Uterus (tissue), 4 donors: ENCODE measurements around the gene BDNF. TPM values are rescaled to one million over a fixed set of nuclear protein-coding genes. Genes with fewer than 3 reads are reported as not detected.

Experiments
- DNase-seq, 2 donors: peaks; one replicate each; pipeline ENCODE4 v3.0.0-alpha.2; 2019 to 2020
- H3K27ac ChIP-seq, 2 donors: fragments of 200-600 bp; sonication (generic); 1 replicate in 1 of 2; 2 replicates in 1 of 2; pipeline ENCODE4 v1.5.1; 2016 to 2018
- H3K27me3 ChIP-seq, 2 donors: fragments of 200-600 bp; sonication (generic); one replicate each; pipeline ENCODE4 v1.5.1; 2018 to 2019; ENCODE audit warnings: control low read depth in 1 of 2
- H3K36me3 ChIP-seq, 2 donors: fragments of 200-600 bp; sonication (generic); one replicate each; pipeline ENCODE4 v1.5.1; 2019; ENCODE audit warnings: control low read depth in 1 of 2
- H3K4me1 ChIP-seq, 2 donors: fragments of 200-600 bp; sonication (generic); one replicate each; pipeline ENCODE4 v1.5.1; 2018 to 2019; ENCODE audit warnings: control low read depth in 1 of 2
- H3K4me3 ChIP-seq, 2 donors: fragments of 200-600 bp; sonication (generic); 1 replicate in 1 of 2; 2 replicates in 1 of 2; pipeline ENCODE4 v1.5.1; 2018 to 2019; ENCODE audit warnings: mild to moderate bottlenecking in 1 of 2
- H3K9me3 ChIP-seq, 2 donors: fragments of 200-600 bp; sonication (generic); one replicate each; pipeline ENCODE4 v1.5.1; 2019; ENCODE audit warnings: control low read depth in 1 of 2
- CTCF ChIP-seq, 4 experiments: fragments of 200-600 bp in 2 of 4; fragments of 450-650 bp in 2 of 4; sonication (generic) in 2 of 4; IDR thresholded peaks; one replicate each; pipeline ENCODE4 v1.5.1; 2016 to 2019; ENCODE audit warnings: antibody characterized with exemption in 4 of 4, mild to moderate bottlenecking in 2 of 4, moderate library complexity in 1 of 4
- POLR2A ChIP-seq, 2 donors: fragments of 450-650 bp; IDR thresholded peaks; one replicate each; pipeline ENCODE4 v1.6.1; 2016; ENCODE audit warnings: antibody characterized with exemption in 2 of 2, mild to moderate bottlenecking in 1 of 2, moderate library complexity in 1 of 2
- intact Hi-C: fragments of 100-400 bp; cut with DNase I; formaldehyde crosslinking; loops from one replicate; pipeline ENCODE4 v1.15.1; 2023; ENCODE audit warnings: low total_unique reads
- total RNA-seq, 4 donors: library from RNA; depleted of rRNA in 3 of 4; stranded (reverse); fragments of >200 nt in 3 of 4; gene quantifications; one replicate each; pipeline versions ENCODE4 v1.1.0 to v1.2.4, GENCODE V29; 2014 to 2023
- donor health status: DM: yes; HTN: yes; CAD: no.

Gene BDNF
- total RNA-seq, 4 donors from 2014 or later: 0.83 TPM; not detected in 3

GRCh38 chr11:27626938-27627586, 73.2 kb downstream of the BDNF start:
- no peak for DNase-seq
- Histone ChIP-seq H3K4me3 (no peak overlapping the region), H3K4me1 (no peaks in the 10 kb centered on the region), H3K27me3 (no peaks in the 10 kb centered on the region), H3K9me3 (no peaks in the 10 kb centered on the region), H3K36me3 (no peaks in the 10 kb centered on the region), H3K27ac (no peak overlapping the region)
- intact Hi-C loops: no loop called here
- TF ChIP-seq POLR2A (IDR thresholded peaks at IDR 0.05): no peak
- TF ChIP-seq CTCF (IDR thresholded peaks at IDR 0.05): no peak

GRCh38 chr11:27626269-27626937, 73.9 kb downstream of the BDNF start:
- no peaks in the 10 kb centered on the region for H3K27me3 ChIP-seq
- no peaks in the 10 kb centered on the region for H3K36me3 ChIP-seq
- H3K4me1 ChIP-seq: no peaks in the 10 kb centered on the region
- DNase-seq: no peak
- intact Hi-C loops: no loop called here
- no peak overlapping the region for H3K4me3 ChIP-seq
- no peaks in the 10 kb centered on the region for H3K9me3 ChIP-seq
- no peak for TF ChIP-seq CTCF (IDR thresholded peaks at IDR 0.05)
- TF ChIP-seq POLR2A (IDR thresholded peaks at IDR 0.05): no peak
- no peak overlapping the region for H3K27ac ChIP-seq

GRCh38 chr11:27625347-27625912, 74.8 kb downstream of the BDNF start:
- intact Hi-C loops: no loop called here
- Histone ChIP-seq H3K27ac (no peak overlapping the region), H3K9me3 (no peaks in the 10 kb centered on the region), H3K4me3 (no peak overlapping the region), H3K27me3 (no peaks in the 10 kb centered on the region), H3K36me3 (no peaks in the 10 kb centered on the region), H3K4me1 (no peaks in the 10 kb centered on the region)
- DNase-seq: no peak
- TF ChIP-seq POLR2A (IDR thresholded peaks at IDR 0.05): no peak
- no peak for TF ChIP-seq CTCF (IDR thresholded peaks at IDR 0.05)

GRCh38 chr11:27623945-27624523, 76.2 kb downstream of the BDNF start:
- Histone ChIP-seq H3K27ac (no peak overlapping the region), H3K4me1 (no peaks in the 10 kb centered on the region), H3K27me3 (no peaks in the 10 kb centered on the region), H3K9me3 (no peaks in the 10 kb centered on the region), H3K4me3 (no peak overlapping the region), H3K36me3 (no peaks in the 10 kb centered on the region)
- intact Hi-C loops: no loop called here
- TF ChIP-seq POLR2A (IDR thresholded peaks at IDR 0.05) (no peak), CTCF (IDR thresholded peaks at IDR 0.05) (no peak)
- no peak for DNase-seq
